ENCODE results near the gene KPNB1.

- TF ChIP-seq CTCF (IDR thresholded peaks at IDR 0.05), result no peak
- TF ChIP-seq POLR2A (IDR thresholded peaks at IDR 0.05), result no peak
- TF ChIP-seq EP300 (IDR thresholded peaks at IDR 0.05), result no peak
These were observed 14.8 kb upstream of the KPNB1 start for GRCh38 chr17:47634870-47635269.
